ENCODE results near the gene CALR. TPM values are rescaled to one million over a fixed set of nuclear protein-coding genes. Genes with fewer than 3 reads are reported as not detected.

Gene CALR
- polyA plus RNA-seq, 1 of the 3 experiments (the other 2 are of a cell fraction): 1,334 TPM

GRCh38 chr19:12986726-12987125, 48.3 kb downstream of the CALR start:
- no peaks in the 10 kb centered on the region for H3K9me2 ChIP-seq
- no peaks in the 10 kb centered on the region for H3K9me3 ChIP-seq
- no peaks in the 10 kb centered on the region for H3K27me3 ChIP-seq (ENCODE audit: insufficient read depth)
- no peak overlapping the region for H2AFZ ChIP-seq (ENCODE audit: low read depth)
- no peak overlapping the region for H3K4me2 ChIP-seq
- peaks cover 0 to 8% of the 10 kb centered on the region in 2 experiments; a peak in 1 of 4 replicates for H3K4me1 ChIP-seq (ENCODE audit: control insufficient read depth in 1 of 2, insufficient read depth in 2 of 2, low read depth in 1 of 2, low read length in 1 of 2)
- H3K4me3 ChIP-seq (ENCODE audit: low read depth in 2 of 2, low read length in 1 of 2): no peak overlapping the region
- H3K36me3 ChIP-seq (replicated peaks in 1 of 2; ENCODE audit: control insufficient read depth in 1 of 2, insufficient read depth in 2 of 2, low read length in 1 of 2): no peaks in the 10 kb centered on the region
- WGBS (ENCODE audit: low lambda C conversion rate): 96% methylated on average over 12 of the region's 12 CpGs
- ChIA-PET CTCF (interaction anchor here (1.5 to 24.6 kb wide), 5 partner anchors 10 to 114 kb away, joined by 3 to 603 read pairs (median 12); no protein-coding TSS in a partner anchor), POLR2A (no interaction called here)
- TF ChIP-seq, protein P1, sequence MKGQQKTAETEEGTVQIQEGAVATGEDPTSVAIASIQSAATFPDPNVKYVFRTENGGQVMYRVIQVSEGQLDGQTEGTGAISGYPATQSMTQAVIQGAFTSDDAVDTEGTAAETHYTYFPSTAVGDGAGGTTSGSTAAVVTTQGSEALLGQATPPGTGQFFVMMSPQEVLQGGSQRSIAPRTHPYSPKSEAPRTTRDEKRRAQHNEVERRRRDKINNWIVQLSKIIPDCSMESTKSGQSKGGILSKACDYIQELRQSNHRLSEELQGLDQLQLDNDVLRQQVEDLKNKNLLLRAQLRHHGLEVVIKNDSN (IDR thresholded peaks at IDR 0.05; ENCODE audit: borderline replicate concordance, low read depth): no peak
- TF ChIP-seq FOXJ3 (CRISPR knock-in tag; IDR thresholded peaks at IDR 0.05): no peak
- no peak for TF ChIP-seq GABPA (IDR thresholded peaks at IDR 0.05; ENCODE audit: low read depth)
- TF ChIP-seq MXI1 (IDR thresholded peaks at IDR 0.05; ENCODE audit: low read depth, low read length): no peak
- TF ChIP-seq TCF12 (IDR thresholded peaks at IDR 0.05): no peak
- no peak for TF ChIP-seq POLR2AphosphoS5 (IDR thresholded peaks at IDR 0.05; ENCODE audit: low read depth, low read length)
- no peak for TF ChIP-seq PBX3 (IDR thresholded peaks at IDR 0.05)
- no peak for TF ChIP-seq TEAD4 (IDR thresholded peaks at IDR 0.05; ENCODE audit: borderline replicate concordance, insufficient read depth)
- no peak for TF ChIP-seq RXRA (IDR thresholded peaks at IDR 0.05; ENCODE audit: borderline replicate concordance, low read depth)
- no peak for TF ChIP-seq FOSL2 (IDR thresholded peaks at IDR 0.05; ENCODE audit: borderline replicate concordance, low read depth)
- no peak for TF ChIP-seq SMC3 (IDR thresholded peaks at IDR 0.05; ENCODE audit: low read depth, low read length)
- no peak for TF ChIP-seq FOXM1 (IDR thresholded peaks at IDR 0.05; ENCODE audit: low read depth)
- TF ChIP-seq, protein P2, sequence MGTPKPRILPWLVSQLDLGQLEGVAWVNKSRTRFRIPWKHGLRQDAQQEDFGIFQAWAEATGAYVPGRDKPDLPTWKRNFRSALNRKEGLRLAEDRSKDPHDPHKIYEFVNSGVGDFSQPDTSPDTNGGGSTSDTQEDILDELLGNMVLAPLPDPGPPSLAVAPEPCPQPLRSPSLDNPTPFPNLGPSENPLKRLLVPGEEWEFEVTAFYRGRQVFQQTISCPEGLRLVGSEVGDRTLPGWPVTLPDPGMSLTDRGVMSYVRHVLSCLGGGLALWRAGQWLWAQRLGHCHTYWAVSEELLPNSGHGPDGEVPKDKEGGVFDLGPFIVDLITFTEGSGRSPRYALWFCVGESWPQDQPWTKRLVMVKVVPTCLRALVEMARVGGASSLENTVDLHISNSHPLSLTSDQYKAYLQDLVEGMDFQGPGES (IDR thresholded peaks at IDR 0.05; ENCODE audit: low read depth, low read length): no peak
- TF ChIP-seq RAD21 (IDR thresholded peaks at IDR 0.05; ENCODE audit: low read length): no peak
- no peak for TF ChIP-seq MAX (IDR thresholded peaks at IDR 0.05; ENCODE audit: low read depth)
- no peak for DNase-seq
- H4K20me1 ChIP-seq (ENCODE audit: insufficient read depth): no peaks in the 10 kb centered on the region
- no peaks in the 10 kb centered on the region for H3K79me2 ChIP-seq (ENCODE audit: insufficient read depth)
- H3K9ac ChIP-seq: no peak overlapping the region
- H3K27ac ChIP-seq (ENCODE audit: low read depth in 2 of 2, low read length in 1 of 2): no peak overlapping the region
- no peaks in the 10 kb centered on the region for H3F3A ChIP-seq (replicated peaks; ENCODE audit: insufficient read depth)

- CTCF ChIA-PET: interaction anchor here (1.0 to 24.6 kb wide), 3 partner anchors 22 to 114 kb away, joined by 3 to 603 read pairs (median 3); no protein-coding TSS in a partner anchor
- no peak overlapping the region for H2AFZ ChIP-seq (ENCODE audit: low read depth)
- TF ChIP-seq RAD21 (IDR thresholded peaks at IDR 0.05; ENCODE audit: low read length) (no peak), POLR2AphosphoS5 (IDR thresholded peaks at IDR 0.05; ENCODE audit: low read depth, low read length) (no peak), MEF2A (IDR thresholded peaks at IDR 0.05; ENCODE audit: borderline replicate concordance, low read depth) (no peak), CHD2 (IDR thresholded peaks at IDR 0.05; ENCODE audit: low read length, partially characterized antibody) (no peak), GABPA (IDR thresholded peaks at IDR 0.05; ENCODE audit: low read depth) (no peak), REST (IDR thresholded peaks at IDR 0.05; ENCODE audit: low read depth, low read length) (no peak), RCOR1 (IDR thresholded peaks at IDR 0.05; ENCODE audit: low read length) (no peak), ELF1 (IDR thresholded peaks at IDR 0.05) (no peak), EZH2phosphoT487 (IDR thresholded peaks at IDR 0.05; ENCODE audit: borderline replicate concordance, low read depth) (no peak), RFX5 (IDR thresholded peaks at IDR 0.05; ENCODE audit: low read length) (no peak), NFIC (IDR thresholded peaks at IDR 0.05; ENCODE audit: borderline replicate concordance) (no peak), MAX (IDR thresholded peaks at IDR 0.05; ENCODE audit: low read depth) (no peak)
Measured at GRCh38 chr19:12987190-12987589, 48.8 kb downstream of the CALR start.

More at GRCh38 chr19:12987190-12987589, 48.8 kb downstream of the CALR start:
- Histone ChIP-seq H3K27ac (ENCODE audit: low read depth in 2 of 2, low read length in 1 of 2) (no peak overlapping the region), H3K4me3 (ENCODE audit: low read depth in 2 of 2, low read length in 1 of 2) (no peak overlapping the region), H3K79me2 (ENCODE audit: insufficient read depth) (no peaks in the 10 kb centered on the region), H4K20me1 (ENCODE audit: insufficient read depth) (no peaks in the 10 kb centered on the region), H3K36me3 (replicated peaks in 1 of 2; ENCODE audit: control insufficient read depth in 1 of 2, insufficient read depth in 2 of 2, low read length in 1 of 2) (no peaks in the 10 kb centered on the region), H3K9me3 (no peaks in the 10 kb centered on the region), H3K9ac (no peak overlapping the region), H3K27me3 (ENCODE audit: insufficient read depth) (no peaks in the 10 kb centered on the region), H3K4me2 (no peak overlapping the region), H3K9me2 (no peaks in the 10 kb centered on the region), H3F3A (replicated peaks; ENCODE audit: insufficient read depth) (peaks cover under 1% of the 10 kb centered on the region), H3K4me1 (ENCODE audit: control insufficient read depth in 1 of 2, insufficient read depth in 2 of 2, low read depth in 1 of 2, low read length in 1 of 2) (peaks cover 0 to 8% of the 10 kb centered on the region in 2 experiments; a peak in 1 of 4 replicates)
- POLR2A ChIA-PET: no interaction called here
- 71% methylated on average over 3 of the region's 3 CpGs for WGBS (ENCODE audit: low lambda C conversion rate)
- DNase-seq: no peak

Measured in SK-N-SH (cell line).